ENCODE results near the gene SKAP1.
A peak's percentile ranks its signal among the peaks of the same experiment; 100 is the strongest.

Gene SKAP1

DNA sequence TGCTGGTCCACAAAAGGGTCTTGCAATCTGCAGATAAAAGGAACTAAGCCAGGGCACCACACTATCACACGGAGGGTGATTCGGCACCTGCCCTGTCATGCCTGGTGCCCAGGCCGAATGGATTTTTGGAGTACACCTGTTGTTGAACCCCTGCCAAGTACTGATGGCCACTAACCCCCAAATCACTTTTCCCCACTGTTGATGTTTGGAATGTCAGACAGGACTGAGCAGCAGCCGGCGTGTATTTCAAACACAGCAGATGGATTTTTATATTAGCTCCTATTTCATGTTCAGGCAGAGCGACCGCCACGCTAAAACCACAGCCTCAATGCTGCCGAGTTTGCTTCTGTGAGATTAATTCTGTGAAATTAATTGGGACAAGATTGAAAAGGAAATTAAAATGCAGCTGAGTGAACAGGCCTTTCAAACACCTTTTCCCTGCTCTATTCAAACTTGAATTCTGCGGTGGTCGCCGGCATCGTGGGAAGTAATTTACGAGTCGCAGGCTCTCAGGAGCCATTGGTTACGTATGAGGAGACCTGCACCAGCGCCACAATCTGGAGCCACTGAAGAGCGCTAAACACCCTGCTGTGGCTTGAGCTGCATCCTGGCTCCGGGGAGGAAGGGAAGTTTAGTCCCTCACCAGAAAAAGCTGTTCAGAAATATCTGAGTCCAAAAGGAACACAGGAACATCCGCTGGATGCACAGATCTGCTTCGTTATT is 274.0 kb downstream of the SKAP1 start:
- Histone ChIP-seq H3K79me2 (ENCODE audit: insufficient read depth, low read length) (no peaks in the 10 kb centered on the region), H3K36me3 (ENCODE audit: insufficient read depth, low read length) (no peaks in the 10 kb centered on the region), H4K20me1 (ENCODE audit: insufficient read depth, low read length, poor library complexity, severe bottlenecking) (no peaks in the 10 kb centered on the region), H3K4me2 (ENCODE audit: low read depth, low read length, poor library complexity, severe bottlenecking) (peak overlapping the region; percentile 54), H3K9me3 (ENCODE audit: insufficient read depth, low read depth, low read length) (no peaks in the 10 kb centered on the region), H3K4me3 (ENCODE audit: low read length, poor library complexity, severe bottlenecking) (peak overlapping the region; percentile 29), H3K9ac (ENCODE audit: low read depth, low read length, poor library complexity, severe bottlenecking) (no peak overlapping the region), H3F3A (ENCODE audit: low read depth) (no peaks in the 10 kb centered on the region), H3K27me3 (ENCODE audit: insufficient read depth, low read length, poor library complexity, severe bottlenecking) (no peaks in the 10 kb centered on the region), H3K4me1 (ENCODE audit: insufficient read depth, low read length, poor library complexity, severe bottlenecking) (peaks cover 7% of the 10 kb centered on the region), H2AFZ (ENCODE audit: low read length) (no peak overlapping the region), H3K9me2 (replicated peaks; ENCODE audit: low read depth, low read length) (no peaks in the 10 kb centered on the region)
- no peak for TF ChIP-seq EZH2phosphoT487 (IDR thresholded peaks at IDR 0.05; ENCODE audit: borderline replicate concordance)
- TF ChIP-seq, protein P1, sequence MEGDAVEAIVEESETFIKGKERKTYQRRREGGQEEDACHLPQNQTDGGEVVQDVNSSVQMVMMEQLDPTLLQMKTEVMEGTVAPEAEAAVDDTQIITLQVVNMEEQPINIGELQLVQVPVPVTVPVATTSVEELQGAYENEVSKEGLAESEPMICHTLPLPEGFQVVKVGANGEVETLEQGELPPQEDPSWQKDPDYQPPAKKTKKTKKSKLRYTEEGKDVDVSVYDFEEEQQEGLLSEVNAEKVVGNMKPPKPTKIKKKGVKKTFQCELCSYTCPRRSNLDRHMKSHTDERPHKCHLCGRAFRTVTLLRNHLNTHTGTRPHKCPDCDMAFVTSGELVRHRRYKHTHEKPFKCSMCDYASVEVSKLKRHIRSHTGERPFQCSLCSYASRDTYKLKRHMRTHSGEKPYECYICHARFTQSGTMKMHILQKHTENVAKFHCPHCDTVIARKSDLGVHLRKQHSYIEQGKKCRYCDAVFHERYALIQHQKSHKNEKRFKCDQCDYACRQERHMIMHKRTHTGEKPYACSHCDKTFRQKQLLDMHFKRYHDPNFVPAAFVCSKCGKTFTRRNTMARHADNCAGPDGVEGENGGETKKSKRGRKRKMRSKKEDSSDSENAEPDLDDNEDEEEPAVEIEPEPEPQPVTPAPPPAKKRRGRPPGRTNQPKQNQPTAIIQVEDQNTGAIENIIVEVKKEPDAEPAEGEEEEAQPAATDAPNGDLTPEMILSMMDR (conservative IDR thresholded peaks at IDR 0.05; ENCODE audit: low read length), result no peak

DNA sequence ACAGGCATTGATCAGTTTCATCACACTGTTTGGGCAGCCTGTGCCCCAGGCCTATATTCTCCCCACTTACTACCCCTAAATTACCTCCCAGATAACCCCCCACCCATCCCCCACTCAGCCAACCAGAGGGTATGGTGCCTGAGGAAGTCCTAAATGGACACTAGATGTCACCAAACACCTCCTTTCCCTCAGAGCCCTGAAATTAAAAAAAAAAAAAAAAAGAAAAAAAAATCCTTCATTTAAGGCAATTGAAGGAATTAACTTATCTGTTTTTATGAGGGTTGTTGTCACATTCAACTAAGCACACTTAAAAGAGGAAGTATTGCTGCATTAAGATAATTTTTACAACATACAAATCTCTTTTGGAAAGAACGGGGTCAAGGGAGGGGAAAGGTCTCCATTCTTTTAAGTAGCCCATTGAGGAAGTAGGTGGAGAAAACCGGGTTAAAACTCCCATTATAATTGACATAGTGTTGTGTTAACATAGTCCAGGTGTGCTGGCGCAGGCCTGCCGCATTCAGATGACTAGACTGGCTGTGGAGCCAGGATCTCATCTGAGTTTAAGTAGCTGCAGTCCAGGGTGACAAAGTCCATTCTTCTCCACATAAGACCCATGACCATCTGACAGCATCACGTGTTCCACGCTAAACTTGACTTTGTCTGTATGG is 276.2 kb downstream of the SKAP1 start:
- no peaks in the 10 kb centered on the region for H3K79me2 ChIP-seq (ENCODE audit: insufficient read depth, low read length)
- no peak overlapping the region for H3K4me3 ChIP-seq (ENCODE audit: low read length, poor library complexity, severe bottlenecking)
- H2AFZ ChIP-seq (ENCODE audit: low read length), result no peak overlapping the region; the same call in 1 of the 2 replicates
- no peaks in the 10 kb centered on the region for H3F3A ChIP-seq (ENCODE audit: low read depth)
- H3K4me1 ChIP-seq (ENCODE audit: insufficient read depth, low read length, poor library complexity, severe bottlenecking), result peaks cover 15% of the 10 kb centered on the region
- TF ChIP-seq, protein P1 (conservative IDR thresholded peaks at IDR 0.05; ENCODE audit: low read length), result peak; percentile 75
- no peak for TF ChIP-seq EZH2phosphoT487 (IDR thresholded peaks at IDR 0.05; ENCODE audit: borderline replicate concordance)
- H3K9me3 ChIP-seq (ENCODE audit: insufficient read depth, low read depth, low read length), result no peaks in the 10 kb centered on the region
- H4K20me1 ChIP-seq (ENCODE audit: insufficient read depth, low read length, poor library complexity, severe bottlenecking), result no peaks in the 10 kb centered on the region
- peak overlapping the region; percentile 38 for H3K4me2 ChIP-seq (ENCODE audit: low read depth, low read length, poor library complexity, severe bottlenecking)
- no peaks in the 10 kb centered on the region for H3K27me3 ChIP-seq (ENCODE audit: insufficient read depth, low read length, poor library complexity, severe bottlenecking)
- no peak overlapping the region for H3K9ac ChIP-seq (ENCODE audit: low read depth, low read length, poor library complexity, severe bottlenecking)
- H3K9me2 ChIP-seq (replicated peaks; ENCODE audit: low read depth, low read length), result no peaks in the 10 kb centered on the region
- H3K36me3 ChIP-seq (ENCODE audit: insufficient read depth, low read length), result no peaks in the 10 kb centered on the region

DNA sequence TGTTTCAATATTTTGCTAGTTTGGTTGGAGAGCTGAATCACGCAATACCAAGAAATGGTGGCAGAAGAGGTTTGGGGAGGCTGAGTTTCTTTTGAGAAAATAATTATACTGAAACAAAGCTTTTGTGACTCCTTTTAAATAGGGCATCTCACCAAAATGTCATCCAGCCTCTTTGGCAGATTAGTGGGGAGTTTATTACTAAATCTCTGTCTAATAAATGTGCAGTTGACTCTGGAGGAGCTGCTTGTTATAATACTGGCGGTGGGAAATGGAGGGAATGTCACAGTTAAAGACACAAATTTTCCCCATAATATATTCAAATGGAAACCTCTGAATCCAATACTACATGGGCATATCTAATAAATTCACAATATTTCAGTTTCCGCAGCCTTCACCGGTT is 277.7 kb downstream of the SKAP1 start:
- Histone ChIP-seq H3K4me2 (ENCODE audit: low read depth, low read length, poor library complexity, severe bottlenecking) (no peak overlapping the region), H3F3A (ENCODE audit: low read depth) (no peaks in the 10 kb centered on the region), H3K4me3 (ENCODE audit: low read length, poor library complexity, severe bottlenecking) (no peak overlapping the region), H3K79me2 (ENCODE audit: insufficient read depth, low read length) (no peaks in the 10 kb centered on the region), H3K9me3 (ENCODE audit: insufficient read depth, low read depth, low read length) (no peaks in the 10 kb centered on the region), H3K4me1 (ENCODE audit: insufficient read depth, low read length, poor library complexity, severe bottlenecking) (peaks cover 31% of the 10 kb centered on the region), H3K27me3 (ENCODE audit: insufficient read depth, low read length, poor library complexity, severe bottlenecking) (no peaks in the 10 kb centered on the region), H4K20me1 (ENCODE audit: insufficient read depth, low read length, poor library complexity, severe bottlenecking) (no peaks in the 10 kb centered on the region), H3K9ac (ENCODE audit: low read depth, low read length, poor library complexity, severe bottlenecking) (no peak overlapping the region), H3K36me3 (ENCODE audit: insufficient read depth, low read length) (no peaks in the 10 kb centered on the region), H3K9me2 (replicated peaks; ENCODE audit: low read depth, low read length) (no peaks in the 10 kb centered on the region), H2AFZ (ENCODE audit: low read length) (no peak overlapping the region)
- TF ChIP-seq, protein P1 (conservative IDR thresholded peaks at IDR 0.05; ENCODE audit: low read length), result no peak
- no peak for TF ChIP-seq EZH2phosphoT487 (IDR thresholded peaks at IDR 0.05; ENCODE audit: borderline replicate concordance)
